Measurements from ENCODE around the gene MYO3B.

GRCh38 chr2:170675701-170676100, 497.8 kb downstream of the MYO3B start:
- TF ChIP-seq EZH2phosphoT487 (IDR thresholded peaks at IDR 0.05) (no peak), CTCF (IDR thresholded peaks at IDR 0.05) (no peak), EZH2 (IDR thresholded peaks at IDR 0.05) (no peak)
